ENCODE measurements around the gene CNTNAP2.

- TF ChIP-seq POLR2A (IDR thresholded peaks at IDR 0.05): no peak
- TF ChIP-seq, protein P1, sequence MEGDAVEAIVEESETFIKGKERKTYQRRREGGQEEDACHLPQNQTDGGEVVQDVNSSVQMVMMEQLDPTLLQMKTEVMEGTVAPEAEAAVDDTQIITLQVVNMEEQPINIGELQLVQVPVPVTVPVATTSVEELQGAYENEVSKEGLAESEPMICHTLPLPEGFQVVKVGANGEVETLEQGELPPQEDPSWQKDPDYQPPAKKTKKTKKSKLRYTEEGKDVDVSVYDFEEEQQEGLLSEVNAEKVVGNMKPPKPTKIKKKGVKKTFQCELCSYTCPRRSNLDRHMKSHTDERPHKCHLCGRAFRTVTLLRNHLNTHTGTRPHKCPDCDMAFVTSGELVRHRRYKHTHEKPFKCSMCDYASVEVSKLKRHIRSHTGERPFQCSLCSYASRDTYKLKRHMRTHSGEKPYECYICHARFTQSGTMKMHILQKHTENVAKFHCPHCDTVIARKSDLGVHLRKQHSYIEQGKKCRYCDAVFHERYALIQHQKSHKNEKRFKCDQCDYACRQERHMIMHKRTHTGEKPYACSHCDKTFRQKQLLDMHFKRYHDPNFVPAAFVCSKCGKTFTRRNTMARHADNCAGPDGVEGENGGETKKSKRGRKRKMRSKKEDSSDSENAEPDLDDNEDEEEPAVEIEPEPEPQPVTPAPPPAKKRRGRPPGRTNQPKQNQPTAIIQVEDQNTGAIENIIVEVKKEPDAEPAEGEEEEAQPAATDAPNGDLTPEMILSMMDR (IDR thresholded peaks at IDR 0.05): no peak
Observed at GRCh38 chr7:147525325-147525724, 1408.7 kb downstream of the CNTNAP2 start.
